ENCODE results near the gene PLXNA2. TPM values are rescaled to one million over a fixed set of nuclear protein-coding genes. Genes with fewer than 3 reads are reported as not detected.

PLXNA2 gene
- total RNA-seq, 1 experiment from 2014 or later = 6.0 TPM

DNA sequence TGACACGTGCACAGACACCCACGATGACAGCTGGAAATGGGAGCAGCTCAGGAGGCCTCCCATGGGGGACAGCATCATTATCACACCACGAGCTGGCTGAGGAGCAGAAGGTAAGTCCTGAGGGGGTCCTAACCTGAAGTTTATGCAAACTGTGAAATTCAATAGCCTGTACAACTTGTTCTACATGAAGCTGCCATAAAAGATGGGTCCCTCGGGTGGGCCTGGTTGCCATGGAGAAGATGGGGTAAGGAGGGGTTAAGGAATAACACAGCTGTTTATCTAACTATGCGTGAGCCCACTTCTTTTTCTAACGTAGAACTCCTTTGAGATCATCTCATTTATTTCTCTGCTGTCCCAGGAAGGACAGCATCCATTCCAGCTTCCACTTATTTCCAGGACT is 169.8 kb downstream of the PLXNA2 start:
- no peak for DNase-seq (ENCODE audit: low read depth)

DNA sequence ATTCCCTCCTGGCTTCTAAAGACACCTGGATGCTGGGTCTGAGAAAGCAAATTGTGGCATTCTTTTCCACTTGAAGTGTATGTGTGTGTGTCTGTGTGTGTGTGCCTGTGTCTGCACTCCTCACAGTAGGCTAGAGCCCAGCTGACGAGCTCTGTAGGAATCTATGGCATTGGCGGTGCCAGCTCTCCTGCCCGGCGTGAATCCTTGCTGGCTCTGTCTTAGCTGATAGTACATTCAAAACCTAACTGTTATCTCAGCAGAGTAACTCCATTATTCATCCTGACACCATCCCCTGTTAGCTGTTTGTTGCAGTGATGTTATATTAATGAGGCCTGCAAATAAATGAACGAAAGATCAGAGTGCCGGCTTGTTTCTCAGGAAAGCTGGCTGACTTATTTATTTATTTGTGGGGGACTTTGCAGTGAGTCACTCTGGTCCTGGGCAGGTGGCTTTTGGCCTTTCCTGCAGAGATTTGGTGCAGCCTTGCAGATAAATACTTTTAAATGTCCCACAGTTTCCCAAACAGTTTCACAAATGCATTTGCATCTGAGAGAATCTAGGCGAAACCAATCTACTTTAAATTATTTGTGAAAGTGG is 172.7 kb downstream of the PLXNA2 start:
- no peak for DNase-seq (ENCODE audit: low read depth)

DNA sequence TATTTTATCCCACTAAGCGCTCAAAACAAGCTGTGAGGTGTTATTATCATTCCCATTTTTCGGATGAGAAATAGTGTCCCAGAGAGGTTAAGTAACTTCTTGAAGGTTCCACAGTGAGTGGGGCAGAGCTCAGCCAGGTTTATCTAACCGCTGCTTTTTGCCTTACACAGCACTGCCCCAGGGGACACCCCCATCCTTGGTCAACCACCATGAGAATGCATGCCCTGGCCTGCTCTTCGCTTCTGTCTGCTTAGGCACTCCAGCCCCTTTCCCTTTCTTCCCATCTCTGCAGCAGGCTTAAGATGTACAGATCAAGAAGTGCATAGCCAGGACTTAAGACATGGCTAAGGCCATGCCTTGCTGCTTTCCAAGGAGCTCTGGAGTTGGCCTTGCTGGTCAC is 174.3 kb downstream of the PLXNA2 start:
- DNase-seq (ENCODE audit: low read depth) = no peak

DNA sequence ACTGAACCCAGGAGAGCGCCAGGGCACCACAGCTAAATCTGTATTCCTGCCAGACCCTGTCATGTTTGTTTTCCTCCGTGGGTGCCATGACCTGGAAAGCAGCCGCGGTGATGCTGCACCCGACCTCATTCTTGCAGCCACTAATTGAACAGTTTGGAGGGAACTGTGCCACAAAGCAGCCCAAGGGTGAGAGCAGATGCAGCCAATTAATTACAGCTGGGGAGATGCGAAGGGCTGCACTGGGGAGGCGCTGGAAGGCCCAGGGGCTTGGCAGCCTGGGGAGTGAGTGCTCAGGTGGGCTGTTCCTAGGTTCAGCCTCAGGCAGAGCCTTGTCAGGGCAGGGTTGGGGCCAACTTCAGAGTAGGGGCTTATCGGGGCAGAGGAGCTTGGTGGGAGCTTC is 174.9 kb downstream of the PLXNA2 start:
- no peak for DNase-seq (ENCODE audit: low read depth)

DNA sequence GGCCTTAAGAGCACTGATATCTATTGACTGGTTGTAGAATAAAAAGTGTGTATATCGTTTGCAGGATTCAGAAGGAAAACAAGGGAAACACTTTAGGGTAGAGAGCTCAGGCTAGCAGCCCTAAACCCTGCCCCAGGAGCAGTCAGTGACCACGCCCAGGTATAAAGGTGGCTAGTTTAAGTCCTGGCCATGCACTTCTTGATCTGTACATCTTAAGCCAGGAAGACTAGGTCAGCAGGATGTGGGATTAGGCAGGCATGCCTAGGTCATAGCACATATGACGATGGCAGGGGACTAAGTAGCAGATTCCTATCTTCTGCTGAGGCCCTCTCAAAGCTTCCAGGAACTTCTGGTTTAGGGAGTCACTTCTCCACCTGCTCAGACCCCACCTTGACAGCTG is 175.3 kb downstream of the PLXNA2 start:
- no peak for DNase-seq (ENCODE audit: low read depth)

DNA sequence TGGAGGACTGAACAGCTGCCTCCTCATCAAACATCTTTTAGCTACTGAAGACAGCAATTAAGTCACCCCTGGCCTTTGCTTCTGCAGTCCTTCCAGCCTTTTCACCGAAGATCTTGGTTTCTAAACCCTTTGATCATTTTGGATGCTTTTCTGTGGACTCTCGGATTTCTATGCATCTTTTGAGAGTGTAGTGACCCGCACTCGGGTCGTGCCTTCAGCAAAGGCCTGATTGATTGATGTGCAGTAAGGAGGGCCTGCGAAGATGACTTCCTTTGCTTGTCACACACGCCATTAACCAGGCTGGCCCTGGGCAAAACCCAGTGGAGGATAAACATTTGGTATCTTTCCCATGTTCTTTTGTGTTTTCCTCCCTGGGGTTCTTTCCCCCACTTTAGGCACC is 175.8 kb downstream of the PLXNA2 start:
- no peak for DNase-seq (ENCODE audit: low read depth)

DNA sequence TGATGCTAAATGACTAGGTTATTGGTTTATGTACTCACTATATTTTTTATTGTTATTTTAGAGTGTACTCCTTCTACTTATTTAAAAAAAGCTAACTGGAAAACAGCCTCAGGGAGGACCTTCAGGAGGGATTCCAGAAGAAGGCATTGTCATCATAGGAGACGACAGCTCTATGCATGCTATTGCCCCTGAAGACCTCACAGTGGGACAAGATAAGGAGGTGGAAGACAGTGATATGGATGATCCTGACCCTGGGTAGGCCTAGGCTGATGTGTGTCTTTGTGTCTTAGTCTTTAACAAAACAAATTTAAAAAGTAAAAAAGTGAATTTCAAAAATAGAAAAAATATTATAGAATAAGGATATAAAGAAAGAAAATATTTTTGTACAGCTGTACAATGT is 177.6 kb downstream of the PLXNA2 start:
- DNase-seq (ENCODE audit: low read depth) = no peak

DNA sequence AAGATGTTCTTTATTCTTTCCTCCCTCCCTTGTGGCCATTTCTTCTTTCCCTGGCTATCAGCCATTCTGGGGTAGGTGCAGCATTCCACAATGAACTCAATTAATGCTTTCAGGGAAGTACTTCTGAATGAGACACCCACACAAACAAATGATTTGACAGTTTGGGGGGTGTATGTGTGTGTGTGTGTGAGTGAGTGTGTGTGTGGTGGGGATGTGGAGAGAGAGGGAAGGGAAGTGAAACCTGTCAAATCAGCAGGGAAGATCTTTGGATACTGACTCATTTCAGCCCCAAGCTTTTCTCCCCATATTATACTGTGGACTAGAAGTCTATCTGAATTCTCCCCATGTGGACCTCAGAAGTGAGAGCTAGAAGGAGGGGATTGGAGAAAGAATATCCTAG is 178.3 kb downstream of the PLXNA2 start:
- DNase-seq (ENCODE audit: low read depth) = no peak

DNA sequence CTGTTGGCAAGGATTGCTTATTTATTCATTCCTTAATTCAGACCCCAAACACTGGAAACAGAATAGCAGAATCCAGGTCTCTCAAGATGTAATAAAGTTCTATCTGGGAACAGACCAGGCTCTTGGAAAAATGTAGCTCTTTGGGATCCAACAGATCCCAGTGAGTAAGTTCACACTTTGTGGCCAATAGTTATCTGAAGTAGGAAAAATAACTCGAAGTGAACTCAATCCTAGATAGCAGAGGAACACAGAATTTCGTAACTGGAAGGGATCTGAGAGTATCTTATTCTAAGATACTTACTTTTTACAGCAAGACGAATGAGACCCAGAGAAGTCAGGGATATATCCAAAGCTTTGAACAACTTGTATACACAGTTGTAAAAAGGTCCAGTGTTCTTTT is 182.6 kb downstream of the PLXNA2 start:
- no peak for DNase-seq (ENCODE audit: low read depth)

DNA sequence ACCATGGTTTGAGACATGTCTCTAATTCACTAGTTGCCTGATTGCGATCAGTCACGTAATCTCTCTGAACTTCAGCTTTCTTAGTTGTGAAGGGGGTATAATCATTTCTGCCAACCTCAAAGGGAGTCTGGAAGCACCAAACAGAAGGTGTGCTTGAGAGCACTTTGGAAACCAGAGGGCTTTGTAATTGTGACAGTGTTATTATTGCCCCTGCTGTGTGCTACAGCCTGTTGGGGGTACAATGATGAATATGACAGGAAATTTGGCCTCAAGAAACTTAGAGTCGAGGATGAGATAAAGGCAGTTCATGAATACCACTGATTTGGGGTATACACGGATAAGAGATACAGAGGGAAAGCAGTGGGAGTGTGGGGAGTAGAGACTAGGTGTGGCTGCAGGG is 183.1 kb downstream of the PLXNA2 start:
- no peak for DNase-seq (ENCODE audit: low read depth)

DNA sequence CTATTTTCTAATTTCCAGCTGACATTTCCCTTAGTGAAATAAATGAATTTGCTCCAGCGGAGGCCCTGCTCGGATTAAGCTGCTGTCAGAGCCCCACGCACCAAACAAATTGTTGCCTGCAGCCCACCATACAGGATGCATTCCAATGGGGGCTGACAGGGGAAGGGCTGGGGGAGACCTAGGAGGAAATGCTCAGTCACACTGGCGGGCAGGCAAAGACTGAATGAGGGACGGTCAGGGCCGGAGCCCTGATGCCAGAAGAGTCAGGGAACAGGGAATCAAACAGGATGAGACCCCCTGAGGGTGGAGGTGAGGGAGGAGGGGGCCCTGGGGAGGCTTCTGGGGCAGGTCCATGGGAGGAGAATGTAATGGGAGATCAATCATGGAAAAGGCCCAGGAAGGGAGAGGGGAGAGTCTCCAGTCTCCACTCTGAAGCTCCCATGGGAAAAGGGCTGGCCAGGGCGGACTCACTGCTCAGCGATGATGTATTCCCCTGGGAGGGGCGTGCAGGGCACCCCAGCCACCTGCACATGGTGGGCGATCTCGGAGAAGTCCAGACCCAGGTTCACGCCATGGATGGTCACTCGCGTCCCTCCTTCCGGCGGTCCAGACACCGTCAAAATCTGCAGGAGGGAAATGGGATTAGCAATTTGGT is 183.8 kb downstream of the PLXNA2 start:
- no peak for DNase-seq (ENCODE audit: low read depth)

DNA sequence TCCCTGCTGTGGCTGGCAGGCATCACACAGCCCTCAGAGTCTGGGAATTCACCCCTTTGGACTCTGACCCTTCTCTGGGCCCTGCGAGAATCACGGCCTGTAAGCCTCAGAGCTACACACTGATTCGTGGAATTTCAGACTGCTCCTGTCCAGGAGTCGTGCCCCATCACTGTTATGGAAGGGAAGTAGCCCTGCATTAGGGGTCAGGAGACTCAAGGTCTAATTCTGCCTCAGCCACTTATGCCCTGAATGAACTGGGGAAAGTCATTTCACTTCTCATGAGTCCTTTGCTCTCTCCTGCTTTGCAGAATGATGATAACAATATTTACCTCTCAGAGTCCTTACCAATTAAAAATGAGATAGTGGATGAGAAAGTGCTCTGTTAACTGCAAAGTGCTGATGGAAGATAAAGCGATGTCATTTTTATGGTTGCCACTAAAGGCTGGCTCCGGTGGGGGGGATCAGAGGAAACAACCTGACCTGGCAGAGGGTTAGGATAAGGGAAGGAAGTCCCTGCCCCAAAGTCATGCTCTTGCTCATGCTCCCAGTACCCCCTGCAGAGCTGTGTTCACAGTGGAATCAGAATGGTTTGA is 184.7 kb downstream of the PLXNA2 start:
- no peak for DNase-seq (ENCODE audit: low read depth)

DNA sequence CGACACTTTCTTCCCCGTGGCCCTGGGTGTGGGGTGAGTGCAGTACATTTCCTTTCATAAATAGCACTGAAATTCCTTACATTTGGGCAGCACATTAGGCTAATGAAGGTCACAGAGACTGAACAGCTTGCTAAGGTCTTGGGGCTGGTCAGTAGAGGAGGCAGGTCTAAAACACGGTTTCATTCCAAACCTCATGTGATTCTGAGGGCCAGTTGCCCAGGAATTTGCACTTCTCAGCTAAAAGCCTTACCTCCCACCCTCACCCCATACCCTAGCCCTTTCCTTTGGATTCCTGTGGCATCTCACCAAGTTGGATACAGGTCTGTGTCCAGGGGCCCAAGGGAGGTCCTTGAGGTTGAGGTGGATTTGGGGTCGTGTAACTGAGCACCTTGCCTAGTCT is 185.4 kb downstream of the PLXNA2 start:
- DNase-seq (ENCODE audit: low read depth) = no peak

DNA sequence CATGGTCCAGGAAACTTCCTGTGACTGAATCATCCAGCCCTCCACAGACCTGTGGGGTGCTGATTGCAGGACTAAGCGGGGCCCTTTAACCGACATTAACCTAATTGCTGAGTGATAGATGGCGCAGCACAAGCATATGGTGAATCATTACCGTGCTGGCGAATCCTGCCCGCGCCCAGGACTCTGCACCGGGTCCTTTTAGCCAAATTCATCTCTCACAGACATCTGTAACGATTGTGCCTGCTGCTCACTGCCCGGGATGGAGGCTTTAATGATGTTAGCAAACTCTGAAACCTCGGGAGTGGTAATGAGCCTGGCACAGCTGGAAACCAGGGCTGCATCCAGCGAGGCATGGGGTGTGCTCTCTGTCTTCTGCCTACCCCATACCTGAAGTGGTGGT is 185.9 kb downstream of the PLXNA2 start:
- DNase-seq (ENCODE audit: low read depth) = no peak

DNA sequence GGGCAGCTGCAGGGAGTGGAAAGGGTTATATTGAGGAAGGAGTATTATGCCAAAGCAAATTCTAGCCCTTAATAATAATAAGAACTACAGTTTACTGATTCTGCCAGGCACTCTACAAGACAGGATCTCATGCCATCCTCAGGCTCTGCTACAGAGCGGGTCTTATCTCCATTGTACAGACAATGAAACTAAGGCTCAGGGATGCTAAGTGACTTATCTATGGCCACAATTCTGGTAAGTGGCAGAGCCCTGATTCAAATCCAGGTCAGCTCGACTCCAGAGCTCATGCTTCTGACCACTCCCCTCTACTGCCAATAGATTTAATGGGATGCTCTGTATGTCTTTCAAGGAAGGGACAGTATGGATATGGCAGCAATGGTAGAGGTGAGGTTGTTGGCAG is 187.1 kb downstream of the PLXNA2 start:
- DNase-seq (ENCODE audit: low read depth) = no peak

DNA sequence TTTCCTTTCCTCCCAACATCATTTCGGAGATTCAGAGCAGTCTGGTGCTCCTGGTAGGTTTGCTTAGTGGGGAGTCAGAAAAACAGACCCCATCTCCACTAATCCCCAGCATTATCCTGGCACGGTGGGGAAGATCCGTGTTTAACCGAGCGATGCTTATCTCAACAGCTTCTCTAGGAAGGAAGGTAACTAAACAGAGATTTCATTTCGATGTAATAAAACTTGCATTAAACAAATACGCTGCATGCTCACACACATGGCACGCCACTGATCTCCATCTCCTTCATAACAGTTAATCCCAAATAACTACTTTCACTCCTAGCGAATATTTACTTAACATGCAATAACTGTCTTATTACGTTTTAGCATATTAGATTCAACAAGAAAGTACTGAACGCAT is 188.6 kb downstream of the PLXNA2 start:
- DNase-seq (ENCODE audit: low read depth) = no peak

DNA sequence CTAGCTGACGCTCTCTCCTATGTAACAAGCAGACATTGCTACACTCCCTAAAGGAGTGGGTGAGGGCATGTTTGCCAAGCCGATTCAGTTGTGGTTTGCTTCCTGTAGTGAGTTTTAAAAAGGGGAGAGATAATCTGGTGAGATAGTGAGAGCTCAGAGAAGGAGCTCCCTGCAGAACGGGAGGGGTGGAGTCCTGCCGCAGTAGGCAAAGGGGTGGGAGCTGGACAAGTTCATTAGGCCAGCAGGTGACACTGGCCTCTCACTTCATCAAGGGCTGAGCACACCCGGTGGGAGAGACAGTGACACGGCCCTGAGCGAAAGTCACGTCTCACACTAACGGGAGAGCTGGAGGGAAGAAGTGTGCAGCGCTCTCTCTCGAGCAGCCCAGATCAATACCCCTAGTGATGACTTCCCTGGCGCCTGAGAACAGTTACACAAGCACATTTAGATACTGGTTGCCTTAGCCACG is 189.2 kb downstream of the PLXNA2 start:
- no peak for DNase-seq (ENCODE audit: low read depth)

DNA sequence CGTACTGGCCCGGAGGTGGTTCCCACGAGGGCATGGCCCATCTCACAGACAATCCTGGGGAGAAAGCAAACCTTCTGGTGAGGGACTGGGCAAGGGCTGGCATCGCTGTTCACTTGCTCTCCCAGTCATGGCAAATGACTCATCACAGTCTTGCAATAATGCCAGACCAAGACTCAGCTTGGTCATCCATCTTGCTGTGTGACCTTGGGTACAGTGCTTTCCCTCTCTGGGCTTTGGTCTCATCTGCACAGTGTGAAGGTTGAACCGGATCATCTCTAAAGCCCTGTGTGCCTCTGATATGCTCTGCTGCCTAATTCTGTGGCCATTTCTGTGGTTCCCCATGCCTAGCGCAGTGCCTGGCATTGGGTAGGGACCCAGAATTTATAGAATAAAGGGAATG is 189.7 kb downstream of the PLXNA2 start:
- DNase-seq (ENCODE audit: low read depth) = peak; percentile 13

DNA sequence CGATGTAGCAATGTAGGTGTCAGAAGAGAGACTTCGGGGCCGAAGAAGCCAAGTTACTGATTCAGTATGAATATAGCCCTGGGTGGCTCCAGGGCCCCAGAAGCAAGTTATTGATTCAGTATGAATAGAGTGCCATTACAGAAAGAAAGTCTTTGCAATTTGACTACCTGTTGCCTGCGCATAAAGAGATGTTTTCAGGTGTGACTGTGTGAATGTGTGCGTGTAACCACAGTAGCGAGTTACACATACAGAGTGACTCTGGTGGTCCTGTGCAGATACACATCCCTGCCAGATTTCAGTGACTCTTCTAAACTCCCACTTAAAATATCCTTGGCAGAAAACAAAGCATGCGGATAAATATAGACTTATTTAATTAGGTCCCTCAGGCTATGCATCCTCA is 190.5 kb downstream of the PLXNA2 start:
- DNase-seq (ENCODE audit: low read depth) = no peak

DNA sequence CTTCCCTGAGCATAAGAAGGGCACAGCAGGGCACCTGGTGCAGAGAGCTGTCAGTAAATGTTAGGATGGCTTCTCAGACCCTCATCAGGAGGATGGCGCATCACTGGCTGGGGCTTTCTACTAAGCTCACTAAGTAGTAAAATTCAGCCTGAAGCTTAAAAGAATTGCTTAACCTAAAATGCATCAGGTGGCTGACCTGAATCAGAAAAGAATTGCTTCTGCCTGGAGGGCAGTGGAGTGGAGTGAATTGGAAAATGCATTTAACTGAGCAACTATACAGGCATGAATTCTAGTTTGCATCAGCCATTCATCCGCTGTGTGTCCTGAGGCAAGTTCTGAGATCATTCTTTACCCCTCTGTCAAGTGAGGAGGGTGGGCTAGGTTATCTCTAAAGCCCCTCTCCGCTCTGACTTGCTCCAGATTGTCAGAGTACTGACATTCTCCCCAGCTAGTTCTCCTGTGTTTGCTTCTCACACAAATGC is 191.2 kb downstream of the PLXNA2 start:
- no peak for DNase-seq (ENCODE audit: low read depth)

DNA sequence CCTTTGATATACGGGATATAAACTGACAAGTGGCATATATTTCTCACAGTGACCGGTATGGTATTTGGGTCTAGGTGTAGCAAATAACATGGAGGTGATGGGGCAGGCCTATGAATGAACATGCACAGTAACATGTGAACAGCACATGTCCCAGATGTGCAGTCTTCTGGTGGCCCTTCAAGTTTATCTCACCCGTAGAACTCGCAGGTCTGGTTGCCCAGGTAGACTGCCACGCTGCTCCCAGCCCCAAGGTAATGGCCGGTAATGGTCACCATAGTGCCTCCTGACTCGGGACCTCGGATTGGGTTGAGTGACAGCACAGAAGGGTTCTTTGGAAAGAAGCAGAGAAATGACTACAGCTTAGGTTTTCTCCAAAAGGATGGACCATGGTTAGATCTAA is 192.0 kb downstream of the PLXNA2 start:
- DNase-seq (ENCODE audit: low read depth) = no peak

DNA sequence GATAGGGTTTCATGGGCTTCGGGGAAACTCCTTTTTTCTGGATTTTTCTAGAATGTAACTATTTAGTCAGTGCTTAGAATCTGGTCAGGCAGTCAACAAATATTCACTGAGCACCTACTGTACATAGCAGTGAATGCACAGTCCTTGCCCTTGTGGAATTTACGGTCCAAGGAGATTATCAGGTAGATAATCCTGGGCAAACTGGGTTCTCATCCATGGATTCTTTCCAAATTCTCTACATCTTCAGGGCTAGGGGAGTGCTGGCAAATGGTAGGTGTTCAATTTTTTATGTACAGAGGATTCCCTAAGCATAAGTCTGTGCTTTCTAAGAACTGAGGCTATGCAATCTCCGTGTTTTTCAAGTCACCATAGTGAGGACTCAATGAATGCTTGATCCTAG is 192.5 kb downstream of the PLXNA2 start:
- no peak for DNase-seq (ENCODE audit: low read depth)

DNA sequence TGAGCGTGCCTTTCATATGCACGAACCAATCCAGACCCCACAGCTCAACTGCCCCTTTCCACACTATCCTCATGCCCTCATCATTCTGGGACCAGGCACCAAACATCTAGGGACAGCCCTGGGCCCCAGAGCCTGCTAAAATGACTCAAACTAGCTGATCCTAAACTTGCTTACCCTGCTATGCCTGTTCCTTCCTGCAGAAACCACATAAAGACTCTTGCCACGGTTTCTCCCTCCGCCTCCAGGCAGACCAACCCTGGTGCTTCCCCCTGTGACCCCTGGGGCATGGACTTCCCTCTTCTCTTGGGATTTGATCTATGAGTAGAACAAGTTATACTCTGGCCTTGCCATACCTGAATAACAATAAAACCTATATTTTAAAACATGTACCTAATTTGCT is 195.3 kb downstream of the PLXNA2 start:
- DNase-seq (ENCODE audit: low read depth) = no peak
